ENCODE measurements around the gene SUPT20H. TPM values are rescaled to one million over a fixed set of nuclear protein-coding genes. Genes with fewer than 3 reads are reported as not detected.

Gene SUPT20H
- total and polyA plus RNA-seq, 2 of the 13 experiments (the other 11 are each of a cell fraction or from before 2014, with no cell fraction given), result 35.0 to 63.6 TPM

- TF ChIP-seq ZNF407 (CRISPR knock-in tag; IDR thresholded peaks at IDR 0.05; ENCODE audit: not compliant biosample characterization) (no peak), NFYB (CRISPR knock-in tag; IDR thresholded peaks at IDR 0.05) (no peak), ERF (CRISPR knock-in tag; IDR thresholded peaks at IDR 0.05) (no peak), IRF9 (CRISPR knock-in tag; IDR thresholded peaks at IDR 0.05; ENCODE audit: borderline replicate concordance) (no peak), ZNF234 (CRISPR knock-in tag; conservative IDR thresholded peaks at IDR 0.05) (no peak), RFXANK (CRISPR knock-in tag; IDR thresholded peaks at IDR 0.05) (no peak), ZNF546 (CRISPR knock-in tag; conservative IDR thresholded peaks at IDR 0.05) (no peak)
- TF ChIP-seq, protein P1, sequence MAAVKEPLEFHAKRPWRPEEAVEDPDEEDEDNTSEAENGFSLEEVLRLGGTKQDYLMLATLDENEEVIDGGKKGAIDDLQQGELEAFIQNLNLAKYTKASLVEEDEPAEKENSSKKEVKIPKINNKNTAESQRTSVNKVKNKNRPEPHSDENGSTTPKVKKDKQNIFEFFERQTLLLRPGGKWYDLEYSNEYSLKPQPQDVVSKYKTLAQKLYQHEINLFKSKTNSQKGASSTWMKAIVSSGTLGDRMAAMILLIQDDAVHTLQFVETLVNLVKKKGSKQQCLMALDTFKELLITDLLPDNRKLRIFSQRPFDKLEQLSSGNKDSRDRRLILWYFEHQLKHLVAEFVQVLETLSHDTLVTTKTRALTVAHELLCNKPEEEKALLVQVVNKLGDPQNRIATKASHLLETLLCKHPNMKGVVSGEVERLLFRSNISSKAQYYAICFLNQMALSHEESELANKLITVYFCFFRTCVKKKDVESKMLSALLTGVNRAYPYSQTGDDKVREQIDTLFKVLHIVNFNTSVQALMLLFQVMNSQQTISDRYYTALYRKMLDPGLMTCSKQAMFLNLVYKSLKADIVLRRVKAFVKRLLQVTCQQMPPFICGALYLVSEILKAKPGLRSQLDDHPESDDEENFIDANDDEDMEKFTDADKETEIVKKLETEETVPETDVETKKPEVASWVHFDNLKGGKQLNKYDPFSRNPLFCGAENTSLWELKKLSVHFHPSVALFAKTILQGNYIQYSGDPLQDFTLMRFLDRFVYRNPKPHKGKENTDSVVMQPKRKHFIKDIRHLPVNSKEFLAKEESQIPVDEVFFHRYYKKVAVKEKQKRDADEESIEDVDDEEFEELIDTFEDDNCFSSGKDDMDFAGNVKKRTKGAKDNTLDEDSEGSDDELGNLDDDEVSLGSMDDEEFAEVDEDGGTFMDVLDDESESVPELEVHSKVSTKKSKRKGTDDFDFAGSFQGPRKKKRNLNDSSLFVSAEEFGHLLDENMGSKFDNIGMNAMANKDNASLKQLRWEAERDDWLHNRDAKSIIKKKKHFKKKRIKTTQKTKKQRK (IDR thresholded peaks at IDR 0.05; ENCODE audit: low read length), result no peak
- TF ChIP-seq, protein P2, sequence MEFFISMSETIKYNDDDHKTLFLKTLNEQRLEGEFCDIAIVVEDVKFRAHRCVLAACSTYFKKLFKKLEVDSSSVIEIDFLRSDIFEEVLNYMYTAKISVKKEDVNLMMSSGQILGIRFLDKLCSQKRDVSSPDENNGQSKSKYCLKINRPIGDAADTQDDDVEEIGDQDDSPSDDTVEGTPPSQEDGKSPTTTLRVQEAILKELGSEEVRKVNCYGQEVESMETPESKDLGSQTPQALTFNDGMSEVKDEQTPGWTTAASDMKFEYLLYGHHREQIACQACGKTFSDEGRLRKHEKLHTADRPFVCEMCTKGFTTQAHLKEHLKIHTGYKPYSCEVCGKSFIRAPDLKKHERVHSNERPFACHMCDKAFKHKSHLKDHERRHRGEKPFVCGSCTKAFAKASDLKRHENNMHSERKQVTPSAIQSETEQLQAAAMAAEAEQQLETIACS (CRISPR knock-in tag; IDR thresholded peaks at IDR 0.05), result no peak
- TF ChIP-seq, protein P3, sequence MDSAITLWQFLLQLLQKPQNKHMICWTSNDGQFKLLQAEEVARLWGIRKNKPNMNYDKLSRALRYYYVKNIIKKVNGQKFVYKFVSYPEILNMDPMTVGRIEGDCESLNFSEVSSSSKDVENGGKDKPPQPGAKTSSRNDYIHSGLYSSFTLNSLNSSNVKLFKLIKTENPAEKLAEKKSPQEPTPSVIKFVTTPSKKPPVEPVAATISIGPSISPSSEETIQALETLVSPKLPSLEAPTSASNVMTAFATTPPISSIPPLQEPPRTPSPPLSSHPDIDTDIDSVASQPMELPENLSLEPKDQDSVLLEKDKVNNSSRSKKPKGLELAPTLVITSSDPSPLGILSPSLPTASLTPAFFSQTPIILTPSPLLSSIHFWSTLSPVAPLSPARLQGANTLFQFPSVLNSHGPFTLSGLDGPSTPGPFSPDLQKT (CRISPR knock-in tag; IDR thresholded peaks at IDR 0.05; ENCODE audit: borderline replicate concordance), result no peak
Observed at GRCh38 chr13:37046062-37046461, 13.4 kb downstream of the SUPT20H start (continued).
